HFFc6 (cell line): Measurements from ENCODE around the gene TAS2R1. TPM values are rescaled to one million over a fixed set of nuclear protein-coding genes. Genes with fewer than 3 reads are reported as not detected.

Experiments used
- DNase-seq: peaks from one replicate; pipeline ENCODE4 v3.0.0-alpha.2; 2018
- H3K27ac Mint-ChIP-seq: 2 replicates; pipeline ENCODE4 v1.8.0; 2020; ENCODE audit warnings: mild to moderate bottlenecking, mixed read lengths
- H3K27me3 Mint-ChIP-seq: 2 replicates; pipeline ENCODE4 v1.8.0; 2021; ENCODE audit warnings: mild to moderate bottlenecking, moderate library complexity, mixed read lengths; ENCODE audit not compliant: insufficient read depth
- H3K36me3 Mint-ChIP-seq: 2 replicates; pipeline ENCODE4 v1.8.0; 2021; ENCODE audit warnings: low read depth, mixed read lengths
- H3K4me1 Mint-ChIP-seq: 2 replicates; pipeline ENCODE4 v1.8.0; 2020; ENCODE audit warnings: low read depth, mixed read lengths
- H3K4me3 Mint-ChIP-seq: 2 replicates; pipeline ENCODE4 v1.8.0; 2020; ENCODE audit warnings: mild to moderate bottlenecking, moderate library complexity, mixed read lengths
- H3K9me3 Mint-ChIP-seq: 2 replicates; pipeline ENCODE4 v1.8.0; 2020; ENCODE audit warnings: mild to moderate bottlenecking, mixed read lengths
- total RNA-seq, 6 experiments: library from RNA; stranded (reverse); fragmentation: NEBNext Ultra II Directional; extraction: Animal tissue kit (Norgen Biotek cat#: 25700); gene quantifications; 2 replicates in 1 of 6; 3 replicates in 5 of 6; pipeline ENCODE4 v1.2.3, GENCODE V29; 2021
- TF ChIP-seq, protein P1 (sequence below): fragments of 200-600 bp; sonication (generic); IDR thresholded peaks from 2 replicates; pipeline ENCODE4 v1.5.0; 2021; ENCODE audit warnings: antibody characterized with exemption, mild to moderate bottlenecking

TAS2R1 gene
- total RNA-seq, 6 experiments from 2014 or later = 0.41 TPM; not detected in 5

- H3K9me3 Mint-ChIP-seq = no peaks in the 10 kb centered on the region
- H3K36me3 Mint-ChIP-seq = no peaks in the 10 kb centered on the region
- H3K27me3 Mint-ChIP-seq = no peaks in the 10 kb centered on the region; the same call in 1 of the 2 replicates
- H3K4me1 Mint-ChIP-seq = peaks cover 21% of the 10 kb centered on the region
- H3K4me3 Mint-ChIP-seq = no peak overlapping the region
- H3K27ac Mint-ChIP-seq = no peak overlapping the region
- TF ChIP-seq, protein P1, sequence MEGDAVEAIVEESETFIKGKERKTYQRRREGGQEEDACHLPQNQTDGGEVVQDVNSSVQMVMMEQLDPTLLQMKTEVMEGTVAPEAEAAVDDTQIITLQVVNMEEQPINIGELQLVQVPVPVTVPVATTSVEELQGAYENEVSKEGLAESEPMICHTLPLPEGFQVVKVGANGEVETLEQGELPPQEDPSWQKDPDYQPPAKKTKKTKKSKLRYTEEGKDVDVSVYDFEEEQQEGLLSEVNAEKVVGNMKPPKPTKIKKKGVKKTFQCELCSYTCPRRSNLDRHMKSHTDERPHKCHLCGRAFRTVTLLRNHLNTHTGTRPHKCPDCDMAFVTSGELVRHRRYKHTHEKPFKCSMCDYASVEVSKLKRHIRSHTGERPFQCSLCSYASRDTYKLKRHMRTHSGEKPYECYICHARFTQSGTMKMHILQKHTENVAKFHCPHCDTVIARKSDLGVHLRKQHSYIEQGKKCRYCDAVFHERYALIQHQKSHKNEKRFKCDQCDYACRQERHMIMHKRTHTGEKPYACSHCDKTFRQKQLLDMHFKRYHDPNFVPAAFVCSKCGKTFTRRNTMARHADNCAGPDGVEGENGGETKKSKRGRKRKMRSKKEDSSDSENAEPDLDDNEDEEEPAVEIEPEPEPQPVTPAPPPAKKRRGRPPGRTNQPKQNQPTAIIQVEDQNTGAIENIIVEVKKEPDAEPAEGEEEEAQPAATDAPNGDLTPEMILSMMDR = no peak; the same call in 1 of the 2 replicates
- no peak for DNase-seq
Observed at GRCh38 chr5:9617739-9618504, 12.2 kb downstream of the TAS2R1 start.

- TF ChIP-seq, protein P1 = no peak
- Mint-ChIP-seq H3K4me3 (no peak overlapping the region), H3K36me3 (0 out of 2 replicates have a peak, but pooled peaks cover under 1% of the 10 kb centered on the region), H3K27ac (no peak overlapping the region), H3K4me1 (peaks cover 14% of the 10 kb centered on the region), H3K27me3 (no peaks in the 10 kb centered on the region; the same call in 1 of the 2 replicates), H3K9me3 (no peaks in the 10 kb centered on the region)
- DNase-seq = no peak
Observed at GRCh38 chr5:9617221-9617620, 12.9 kb downstream of the TAS2R1 start.

DNA sequence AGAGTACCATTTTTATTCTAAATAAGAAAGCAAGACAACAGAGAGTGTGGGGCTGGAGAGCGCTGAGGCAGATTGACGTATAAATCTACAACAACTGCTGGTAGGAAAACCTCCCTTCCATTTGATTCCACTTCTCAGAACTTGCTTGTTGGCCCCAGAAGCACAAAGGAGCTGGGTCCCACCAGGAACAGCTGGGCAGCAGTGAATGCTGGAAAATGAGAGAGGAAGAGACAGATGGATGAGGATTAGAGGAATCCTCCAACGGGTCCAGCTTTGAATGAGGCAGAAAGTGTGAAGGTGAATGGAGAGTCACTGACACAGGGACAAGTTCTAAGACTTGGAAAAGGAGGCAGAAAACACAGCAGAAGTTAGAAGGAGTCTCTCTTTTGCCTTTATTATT is 14.8 kb downstream of the TAS2R1 start:
- TF ChIP-seq, protein P1 = no peak
- no peaks in the 10 kb centered on the region for H3K27me3 Mint-ChIP-seq

DNA sequence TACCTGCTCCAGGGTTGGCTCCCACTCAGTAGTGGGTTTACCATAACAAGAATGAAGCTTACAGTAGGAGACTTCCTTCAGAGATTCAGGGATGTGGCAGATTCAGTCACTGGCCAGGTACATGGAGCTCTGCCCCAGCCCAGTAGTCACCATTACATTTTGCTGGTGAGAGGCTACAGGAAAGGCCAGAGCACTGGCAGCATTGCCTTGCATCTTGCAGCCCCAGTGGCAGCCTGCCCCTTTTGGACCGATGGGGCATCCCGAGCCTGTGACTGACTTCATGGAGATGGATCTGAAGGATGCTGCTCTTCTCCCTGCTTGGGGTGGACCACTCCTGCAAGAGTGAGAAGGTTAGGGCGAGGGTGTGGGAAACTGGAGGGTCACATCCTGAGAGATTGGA is 16.8 kb downstream of the TAS2R1 start:
- Mint-ChIP-seq H3K27ac (no peak overlapping the region), H3K4me3 (no peak overlapping the region), H3K9me3 (peaks cover 7% of the 10 kb centered on the region; the same call in 1 of the 2 replicates)

More for the DNA sequence above, 14.8 kb downstream of the TAS2R1 start:
- H3K4me3 Mint-ChIP-seq = no peak overlapping the region
- H3K9me3 Mint-ChIP-seq = peaks cover 7% of the 10 kb centered on the region; the same call in 1 of the 2 replicates
- DNase-seq = no peak
- H3K4me1 Mint-ChIP-seq = no peaks in the 10 kb centered on the region
- H3K36me3 Mint-ChIP-seq = peaks cover 11% of the 10 kb centered on the region
- no peak overlapping the region for H3K27ac Mint-ChIP-seq

DNA sequence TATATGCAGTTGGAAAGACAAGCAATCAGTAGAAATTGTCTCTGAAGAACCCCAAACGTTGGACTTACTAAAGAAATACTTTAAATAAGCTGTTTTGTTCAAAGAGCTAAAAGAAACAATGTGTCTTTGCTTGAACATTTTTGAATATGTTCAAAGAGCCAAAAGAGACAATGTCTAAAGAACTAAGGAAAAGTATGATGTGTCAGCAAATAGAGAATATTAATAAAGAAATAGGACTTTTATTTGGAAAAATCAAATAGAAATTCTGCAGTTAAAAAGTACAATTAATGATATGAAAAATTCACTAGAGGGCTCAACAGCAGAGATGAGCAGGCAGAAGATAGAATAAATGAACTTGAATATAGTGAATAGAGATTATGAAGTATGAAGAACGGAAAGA is 19.2 kb downstream of the TAS2R1 start:
- H3K27ac Mint-ChIP-seq = no peak overlapping the region
- TF ChIP-seq, protein P1 = no peak
- peaks cover 11% of the 10 kb centered on the region for H3K36me3 Mint-ChIP-seq
- H3K4me1 Mint-ChIP-seq = no peaks in the 10 kb centered on the region
- no peak for DNase-seq
- peaks cover 7% of the 10 kb centered on the region; the same call in 1 of the 2 replicates for H3K9me3 Mint-ChIP-seq
- H3K4me3 Mint-ChIP-seq = no peak overlapping the region
- no peaks in the 10 kb centered on the region for H3K27me3 Mint-ChIP-seq

More for the DNA sequence above, 16.8 kb downstream of the TAS2R1 start:
- no peaks in the 10 kb centered on the region for H3K4me1 Mint-ChIP-seq
- peaks cover 11% of the 10 kb centered on the region for H3K36me3 Mint-ChIP-seq
- TF ChIP-seq, protein P1 = no peak
- no peak for DNase-seq
- no peaks in the 10 kb centered on the region for H3K27me3 Mint-ChIP-seq
